ENCODE data around the gene PLBD2.

The PLBD2 gene

GRCh38 chr12:113398346-113399290 lies 40.2 kb downstream of the PLBD2 start:
- CTCF ChIA-PET = no interaction called here
- no peak for DNase-seq (ENCODE audit: low read depth, low spot score)
- POLR2A ChIA-PET = no interaction called here
- no peak overlapping the region for H3K4me3 ChIP-seq (ENCODE audit: low read depth, low read length)
- TF ChIP-seq CTCF (IDR thresholded peaks at IDR 0.05; ENCODE audit: insufficient read depth, low read length, missing control alignments) = no peak

- ChIA-PET POLR2A (no interaction called here), CTCF (no interaction called here)
- no peak overlapping the region for H3K4me3 ChIP-seq (ENCODE audit: low read depth, low read length)
- no peak for DNase-seq (ENCODE audit: low read depth, low spot score)
- no peak for TF ChIP-seq CTCF (IDR thresholded peaks at IDR 0.05; ENCODE audit: insufficient read depth, low read length, missing control alignments)
Measured at GRCh38 chr12:113399490-113399889, 41.1 kb downstream of the PLBD2 start.

DNA sequence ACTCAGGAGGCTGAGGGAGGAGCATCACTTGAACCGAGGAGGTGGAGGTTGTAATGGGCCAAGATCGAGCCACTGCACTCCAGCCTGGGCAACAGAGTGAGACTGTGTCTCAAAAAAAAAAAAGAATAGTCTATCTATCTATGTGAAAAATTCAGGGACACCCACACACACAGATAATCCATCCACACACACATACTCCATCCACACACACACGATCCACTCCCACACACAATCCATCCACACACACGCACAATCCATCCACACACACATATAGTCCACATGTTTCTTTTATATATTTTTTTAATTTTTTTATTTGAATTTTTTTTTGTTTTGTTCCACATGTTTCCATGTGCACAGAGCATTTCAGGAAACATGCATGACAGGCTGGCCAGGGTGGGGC lies 42.0 kb downstream of the PLBD2 start:
- POLR2A ChIA-PET = no interaction called here
- no peak for TF ChIP-seq CTCF (IDR thresholded peaks at IDR 0.05; ENCODE audit: insufficient read depth, low read length, missing control alignments)
- CTCF ChIA-PET = interaction anchor here (0.8 kb wide), 1 partner anchor 18 kb away, joined by 3 read pairs; no protein-coding TSS in a partner anchor
- no peak overlapping the region for H3K4me3 ChIP-seq (ENCODE audit: low read depth, low read length)
- no peak for DNase-seq (ENCODE audit: low read depth, low spot score)

DNA sequence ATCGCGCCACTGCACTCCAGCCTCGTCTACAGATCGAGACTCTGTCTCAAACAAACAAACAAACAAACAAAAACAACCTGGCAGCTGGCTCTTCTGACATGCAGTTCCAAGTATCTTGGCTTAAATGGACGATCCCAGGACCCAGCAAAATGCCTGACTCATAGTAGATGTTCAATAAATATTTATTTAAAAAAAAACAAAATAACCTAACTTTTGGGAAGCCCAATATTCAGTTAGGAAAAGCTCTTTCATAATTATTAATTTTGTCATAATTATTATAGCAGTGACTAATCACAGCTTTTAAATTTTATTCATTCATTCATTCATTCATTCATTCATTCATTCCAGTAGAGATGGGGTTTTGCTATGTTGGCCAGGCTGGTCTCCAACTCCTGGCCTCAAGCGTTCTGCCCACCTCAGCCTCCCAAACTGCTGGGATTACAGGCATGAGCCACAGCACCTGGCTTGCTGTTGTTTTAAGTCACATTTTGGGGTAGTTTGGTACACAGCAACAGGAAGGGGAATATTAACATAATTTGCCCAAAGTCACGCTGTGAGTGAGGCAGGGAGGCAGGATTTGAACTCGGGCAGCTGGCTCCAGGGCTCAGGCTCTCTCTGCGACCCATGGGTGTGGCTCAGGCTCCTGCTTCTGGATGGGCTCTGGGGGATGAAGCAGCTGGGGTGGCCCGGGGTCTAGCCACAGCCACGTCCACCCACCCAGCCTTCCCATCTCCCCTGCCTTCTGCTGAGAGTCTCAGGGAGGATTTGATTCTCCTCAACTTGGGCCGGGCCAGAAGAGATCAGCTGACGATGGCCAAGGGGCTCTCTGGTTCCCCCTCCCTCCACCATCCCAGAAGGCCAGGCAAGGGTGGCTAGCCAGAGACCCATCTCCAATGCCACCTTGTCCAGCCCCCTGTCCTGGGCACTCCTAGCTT lies 42.9 kb downstream of the PLBD2 start:
- POLR2A ChIA-PET = no interaction called here
- CTCF ChIA-PET = interaction anchor here (0.8 to 1.0 kb wide), 3 partner anchors 19 to 24 kb away, joined by 3 read pairs; no protein-coding TSS in a partner anchor
- no peak for TF ChIP-seq CTCF (IDR thresholded peaks at IDR 0.05; ENCODE audit: insufficient read depth, low read length, missing control alignments)
- no peak overlapping the region for H3K4me3 ChIP-seq (ENCODE audit: low read depth, low read length)
- no peak for DNase-seq (ENCODE audit: low read depth, low spot score)

GRCh38 chr12:113402586-113403260 lies 44.3 kb downstream of the PLBD2 start:
- H3K4me3 ChIP-seq (ENCODE audit: low read depth, low read length) = no peak overlapping the region
- TF ChIP-seq CTCF (IDR thresholded peaks at IDR 0.05; ENCODE audit: insufficient read depth, low read length, missing control alignments) = no peak
- CTCF ChIA-PET = interaction anchor here (1.0 to 4.2 kb wide), 2 partner anchors 22 to 23 kb away, joined by 3 to 23 read pairs; no protein-coding TSS in a partner anchor
- POLR2A ChIA-PET = no interaction called here
- DNase-seq (ENCODE audit: low read depth, low spot score) = no peak
